H7 (cell line): ENCODE results near the gene CIB4. TPM values are rescaled to one million over a fixed set of nuclear protein-coding genes. Genes with fewer than 3 reads are reported as not detected.

Experiments used
- DNase-seq: peaks from one replicate; pipeline ENCODE4 v3.0.0; 2012
- H3K27me3 ChIP-seq: 2 replicates; pipeline ENCODE4 v1.6.0; 2011; ENCODE audit warnings: mild to moderate bottlenecking, low read length; ENCODE audit not compliant: control insufficient read depth, insufficient read depth
- H3K36me3 ChIP-seq: replicated peaks from 2 replicates; pipeline ENCODE4 v1.5.1; 2011; ENCODE audit warnings: low read length; ENCODE audit not compliant: control insufficient read depth, insufficient read depth
- H3K4me3 ChIP-seq: 2 replicates; pipeline ENCODE4 v1.5.1; 2011; ENCODE audit warnings: low read depth, mild to moderate bottlenecking, control low read depth, low read length, moderate library complexity; ENCODE audit not compliant: insufficient read depth
- total RNA-seq: library from RNA; depleted of rRNA; stranded (reverse); fragments of >200 nt; shearing (Covaris generic); gene quantifications from 2 replicates; pipeline ENCODE4 v1.2.3, GENCODE V29; 2014; rRNA removed

Gene CIB4
- not detected in 2 replicates for total RNA-seq

DNA sequence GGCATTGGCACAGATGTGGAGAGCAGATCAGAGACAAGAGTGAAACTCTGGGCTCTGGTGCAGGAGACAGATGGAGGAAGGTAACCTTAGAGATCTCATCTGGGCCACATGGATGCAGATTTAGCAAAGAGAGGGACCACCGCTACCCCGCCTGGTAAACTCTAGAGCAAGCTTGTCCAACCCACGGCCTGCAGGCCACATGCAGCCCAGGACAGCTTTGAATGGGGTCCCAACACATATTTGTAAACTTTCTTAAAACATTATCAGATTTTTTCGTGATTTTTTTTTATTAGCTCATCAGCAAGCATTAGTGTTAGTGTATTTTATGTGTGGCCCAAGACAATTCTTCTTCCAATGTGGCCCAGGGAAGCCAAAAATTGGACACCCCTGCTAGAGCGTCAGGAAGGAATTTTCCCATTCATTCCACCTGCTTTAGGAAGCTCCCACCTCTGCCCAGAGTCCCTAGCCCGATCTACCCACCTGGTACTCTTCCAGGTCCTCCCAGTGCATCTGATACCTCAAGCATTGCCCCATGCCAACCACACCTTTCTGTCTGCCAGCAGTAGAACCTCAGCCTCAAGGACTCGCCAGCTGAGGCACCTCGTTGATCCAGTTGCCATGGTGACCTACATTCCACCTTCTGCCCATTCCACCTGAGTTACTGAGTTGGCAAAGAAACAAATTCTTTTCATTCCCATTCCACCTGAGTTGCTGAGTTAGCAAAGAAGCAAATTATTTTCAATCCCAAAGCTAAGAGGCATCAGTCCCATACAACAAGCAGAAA is at the start of gene CIB4:
CIB4 (minus strand) TSS at position 586 of the 784 bp plus-strand sequence; CDS start at position 534, 52 bp downstream.
- Histone ChIP-seq H3K36me3 (no peaks in the 10 kb centered on the region), H3K4me3 (no peak within 1 kb of the TSS), H3K27me3 (no peaks in the 10 kb centered on the region)
- DNase-seq, result no peak

DNA sequence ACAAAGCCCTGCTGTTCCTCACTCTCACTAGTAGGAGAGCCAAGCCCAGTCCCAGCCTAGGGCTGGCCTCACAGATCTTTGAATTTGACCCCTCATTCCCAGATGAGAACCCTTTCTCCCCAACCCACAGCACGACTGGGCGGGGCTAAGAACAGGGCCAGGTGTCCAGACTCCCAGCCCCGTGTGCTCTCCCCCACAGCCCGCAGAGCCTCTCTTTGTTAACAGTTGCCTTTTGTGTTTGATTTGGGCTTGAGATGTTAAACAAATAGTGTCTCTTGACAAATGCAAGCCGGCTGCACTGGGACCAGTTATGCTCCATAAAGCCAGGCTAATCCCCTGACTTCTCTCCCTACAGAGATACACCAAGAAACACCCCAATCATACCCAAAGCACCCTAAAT is 46.6 kb upstream of the CIB4 start:
- H3K27me3 ChIP-seq, result peaks cover 22% of the 10 kb centered on the region
- DNase-seq, result no peak
- H3K36me3 ChIP-seq, result no peaks in the 10 kb centered on the region
- H3K4me3 ChIP-seq, result no peak overlapping the region

- Histone ChIP-seq H3K4me3 (no peak overlapping the region), H3K27me3 (peaks cover 21% of the 10 kb centered on the region), H3K36me3 (no peaks in the 10 kb centered on the region)
- DNase-seq, result no peak
Observed at GRCh38 chr2:26687328-26687727, 46.2 kb upstream of the CIB4 start.

- Histone ChIP-seq H3K36me3 (no peaks in the 10 kb centered on the region), H3K27me3 (peaks cover 15% of the 10 kb centered on the region), H3K4me3 (no peak overlapping the region)
- DNase-seq, result no peak
Observed at GRCh38 chr2:26685989-26686839, 45.0 kb upstream of the CIB4 start.

DNA sequence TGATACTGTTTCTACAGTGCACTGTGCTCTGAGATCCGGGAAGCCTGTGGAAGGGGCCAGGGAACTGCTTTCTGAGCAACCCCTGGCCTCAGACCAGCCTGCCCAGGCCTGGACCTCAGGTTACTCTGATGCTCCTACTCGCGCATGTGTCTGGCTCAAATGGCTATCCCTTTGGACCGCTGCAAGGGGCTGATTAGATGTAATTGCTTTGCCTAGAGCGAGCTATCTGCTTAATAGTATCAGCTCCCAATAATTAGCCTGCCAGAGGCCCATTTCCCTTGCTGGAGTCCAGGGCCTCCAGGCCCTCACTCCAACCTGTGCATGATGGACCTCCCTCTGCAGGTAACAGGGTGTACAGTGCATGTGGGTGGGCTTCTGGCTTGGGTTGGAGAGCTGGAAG is 44.2 kb upstream of the CIB4 start:
- H3K36me3 ChIP-seq, result no peaks in the 10 kb centered on the region
- no peak overlapping the region for H3K4me3 ChIP-seq
- no peak for DNase-seq
- peaks cover 9% of the 10 kb centered on the region; the same call in 1 of the 2 replicates for H3K27me3 ChIP-seq

DNA sequence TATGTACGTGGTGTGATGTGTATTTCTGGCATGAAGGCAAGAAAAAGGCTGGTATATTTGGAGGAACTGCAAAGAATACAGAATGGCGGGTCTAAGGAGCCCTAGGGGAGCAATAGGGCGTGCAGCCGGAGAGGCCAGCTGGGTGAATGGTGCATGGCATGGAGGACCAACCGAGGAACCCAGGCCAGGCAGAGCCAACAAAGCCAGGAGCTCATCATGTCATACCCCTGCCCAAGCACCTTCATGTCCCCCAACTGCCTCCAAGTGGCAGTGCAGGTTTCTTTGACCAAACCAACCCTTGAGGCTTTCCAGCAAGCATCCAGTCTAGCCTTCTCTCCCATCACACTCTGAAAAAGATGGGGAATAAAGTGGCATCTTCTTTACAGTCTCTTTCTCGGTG is 42.4 kb upstream of the CIB4 start:
- Histone ChIP-seq H3K4me3 (no peak overlapping the region), H3K36me3 (no peaks in the 10 kb centered on the region), H3K27me3 (no peaks in the 10 kb centered on the region; the same call in 1 of the 2 replicates)
- DNase-seq, result no peak

- no peak for DNase-seq
- no peaks in the 10 kb centered on the region for H3K36me3 ChIP-seq
Observed at GRCh38 chr2:26682155-26682554, 41.0 kb upstream of the CIB4 start.

GRCh38 chr2:26681656-26682055 is 40.5 kb upstream of the CIB4 start:
- no peaks in the 10 kb centered on the region for H3K27me3 ChIP-seq
- DNase-seq, result no peak
- H3K4me3 ChIP-seq, result no peak overlapping the region
- H3K36me3 ChIP-seq, result no peaks in the 10 kb centered on the region

More at GRCh38 chr2:26682155-26682554, 41.0 kb upstream of the CIB4 start:
- no peak overlapping the region for H3K4me3 ChIP-seq
- H3K27me3 ChIP-seq, result no peaks in the 10 kb centered on the region

DNA sequence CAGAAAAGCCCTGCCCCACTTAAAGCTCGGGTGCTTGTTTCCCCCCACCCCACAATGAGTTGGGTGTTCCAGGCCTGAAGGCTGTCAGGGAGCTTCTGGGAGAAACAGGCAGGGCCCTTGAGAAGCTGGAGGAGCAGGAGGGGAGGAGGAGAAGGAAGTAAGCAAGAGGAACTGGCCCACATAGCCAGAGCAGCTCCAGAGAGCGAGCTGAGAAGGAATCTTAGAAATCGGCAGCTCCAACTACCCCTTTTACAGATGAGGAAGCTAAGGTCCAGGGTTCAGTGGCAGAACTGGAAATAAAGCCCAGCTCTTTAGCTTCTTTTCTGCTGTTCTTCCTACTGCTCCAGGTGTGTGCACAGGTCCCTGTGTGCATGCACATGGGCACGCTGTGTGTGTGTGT is 38.7 kb upstream of the CIB4 start:
- Histone ChIP-seq H3K36me3 (no peaks in the 10 kb centered on the region), H3K4me3 (no peak overlapping the region), H3K27me3 (no peaks in the 10 kb centered on the region)
- DNase-seq, result no peak

- Histone ChIP-seq H3K4me3 (no peak overlapping the region), H3K36me3 (no peaks in the 10 kb centered on the region), H3K27me3 (no peaks in the 10 kb centered on the region)
- DNase-seq, result no peak
Observed at GRCh38 chr2:26678035-26678434, 36.9 kb upstream of the CIB4 start.

DNA sequence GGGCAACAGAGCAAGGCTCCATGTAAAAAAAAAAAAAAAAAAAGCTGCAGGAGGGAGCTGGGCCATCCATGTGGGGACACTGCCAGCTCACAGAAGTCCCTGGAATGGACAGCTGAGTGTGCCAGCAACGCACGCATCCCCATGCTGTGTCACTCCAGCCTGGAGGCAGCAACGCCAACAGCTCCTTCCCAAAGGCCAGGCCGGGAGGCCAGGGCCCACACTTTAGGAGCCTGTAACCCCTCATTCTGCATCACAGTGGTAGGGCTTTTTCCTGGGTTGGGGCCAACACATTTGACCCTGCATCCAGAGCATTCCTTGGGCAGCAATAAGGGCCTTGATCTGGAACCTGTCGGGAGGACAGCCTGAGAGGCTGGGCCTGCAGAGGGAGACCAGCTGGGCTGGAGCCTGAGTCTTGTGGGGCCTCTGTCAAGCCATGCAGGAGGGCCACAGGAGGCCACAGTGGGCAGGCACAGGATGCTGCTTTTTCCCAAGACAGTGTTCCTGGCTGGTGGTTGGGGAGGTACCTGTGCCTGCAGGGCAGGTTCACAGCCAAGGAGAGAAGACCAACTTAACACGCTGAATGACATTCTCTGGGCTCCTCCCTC is 34.6 kb upstream of the CIB4 start:
- Histone ChIP-seq H3K27me3 (no peaks in the 10 kb centered on the region), H3K4me3 (no peak overlapping the region), H3K36me3 (no peaks in the 10 kb centered on the region)
- DNase-seq, result no peak

DNA sequence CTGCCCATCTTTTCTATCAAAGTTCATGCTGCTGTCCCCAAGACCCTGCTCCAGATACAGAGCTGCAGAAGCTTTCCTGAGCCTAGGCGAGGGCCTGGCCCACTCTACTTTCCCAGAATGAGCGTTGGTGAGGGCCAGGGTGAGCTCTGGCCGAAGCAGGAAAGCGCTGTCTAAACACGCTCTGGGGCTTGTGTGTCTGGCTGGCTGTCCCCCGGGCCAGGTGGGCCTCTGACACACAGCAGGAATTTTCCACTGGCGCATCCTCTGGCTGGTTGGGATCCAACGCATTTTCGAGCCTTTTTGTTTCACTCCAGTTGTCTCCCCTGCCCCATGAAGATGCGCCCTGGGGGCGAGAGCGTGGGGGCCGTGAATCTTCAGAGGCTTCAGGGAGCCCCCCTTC is 33.6 kb upstream of the CIB4 start:
- Histone ChIP-seq H3K36me3 (no peaks in the 10 kb centered on the region), H3K27me3 (no peaks in the 10 kb centered on the region), H3K4me3 (no peak overlapping the region)
- no peak for DNase-seq

GRCh38 chr2:26674002-26674751 is 33.0 kb upstream of the CIB4 start:
- no peak overlapping the region for H3K4me3 ChIP-seq
- H3K36me3 ChIP-seq, result no peaks in the 10 kb centered on the region
- no peak for DNase-seq
- no peaks in the 10 kb centered on the region for H3K27me3 ChIP-seq

DNA sequence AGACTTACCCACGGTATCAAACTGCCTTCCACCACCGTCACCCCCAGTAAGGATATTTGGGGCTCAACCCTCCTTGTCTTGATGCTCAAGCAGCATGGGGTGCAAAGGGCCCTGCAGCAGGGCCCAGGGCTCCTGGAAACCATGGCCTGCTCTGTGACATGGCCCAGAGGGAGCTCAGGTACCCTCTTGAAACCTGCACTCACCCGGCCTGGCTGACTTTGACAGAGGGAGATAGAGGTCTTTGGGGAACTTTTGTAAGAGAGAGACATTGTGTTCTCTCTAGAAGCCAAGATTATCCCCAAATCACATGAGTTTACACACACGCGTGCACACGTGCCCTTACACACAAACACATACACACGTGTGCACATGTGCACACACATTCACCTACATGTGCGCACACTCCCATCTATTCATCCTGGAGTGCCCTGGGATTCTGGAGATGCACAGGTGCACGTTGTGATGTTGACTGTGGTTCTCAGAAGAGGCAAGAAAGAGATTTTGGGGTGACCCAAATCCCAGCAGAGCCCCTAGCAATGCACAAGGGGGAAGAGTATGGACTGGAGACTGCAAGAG is 31.7 kb upstream of the CIB4 start:
- no peak for DNase-seq
- Histone ChIP-seq H3K4me3 (no peak overlapping the region), H3K27me3 (no peaks in the 10 kb centered on the region), H3K36me3 (no peaks in the 10 kb centered on the region)
